Endothelial cell of umbilical vein (primary cell): ENCODE results near the gene CHN2. TPM values are rescaled to one million over a fixed set of nuclear protein-coding genes. Genes with fewer than 3 reads are reported as not detected.

ENCODE experiments used
- BruUV-seq: library from RNA; stranded (reverse); fragments of 400-500 nt; replicated peaks from 2 replicates; lab custom pipeline; 2021; lab: Mats Ljungman, UMichigan
- CTCF ChIA-PET: fragments of 300-600, 350-600 bp; sonication (Branson Sonifier 250); formaldehyde crosslinking; loops from one replicate; lab custom pipeline; 2021; ENCODE audit warnings: antibody characterized with exemption, inconsistent platforms; lab: Charles Lee
- POLR2A ChIA-PET: fragments of 300-600, 350-600 bp; sonication (Branson Sonifier 250); formaldehyde crosslinking; loops from one replicate; lab custom pipeline; 2021; ENCODE audit warnings: antibody characterized with exemption, inconsistent platforms; lab: Charles Lee
- DNase-seq: peaks from one replicate; pipeline ENCODE4 v3.0.0-alpha.2; 2011; ENCODE audit warnings: low read depth, low spot score
- FAIRE-seq: peaks from 2 replicates; lab custom pipeline; 2011; peaks lifted over from hg19 to GRCh38; lab: Jason Lieb, UNC
- H2AFZ ChIP-seq: 2 replicates; pipeline ENCODE4 v1.6.0; 2012; ENCODE audit warnings: low read depth, low read length, control low read depth, inconsistent platforms
- H3K27ac ChIP-seq: 2 replicates; pipeline ENCODE4 v1.5.1; 2011; ENCODE audit warnings: low read depth, mild to moderate bottlenecking, control low read depth, low read length, moderate library complexity; ENCODE audit not compliant: insufficient read depth
- H3K27me3 ChIP-seq, 2 experiments: 2 replicates each; pipeline versions ENCODE4 v1.6.0 to v1.6.1; 2011; ENCODE audit warnings: low read length in 2 of 2, mixed read lengths in 1 of 2; ENCODE audit not compliant: control insufficient read depth in 2 of 2, insufficient read depth in 2 of 2
- H3K36me3 ChIP-seq, 2 experiments: 2 replicates in 1 of 2; 3 replicates in 1 of 2; pipeline ENCODE4 v1.5.1; 2011; ENCODE audit warnings: low read length in 2 of 2, mild to moderate bottlenecking in 1 of 2, moderate library complexity in 1 of 2; ENCODE audit not compliant: control insufficient read depth in 2 of 2, insufficient read depth in 2 of 2; ENCODE audit errors: extremely low read depth in 1 of 2
- H3K4me1 ChIP-seq: 3 replicates; pipeline ENCODE4 v1.5.1; 2011; ENCODE audit warnings: mild to moderate bottlenecking, low read length; ENCODE audit not compliant: control insufficient read depth, insufficient read depth; ENCODE audit errors: extremely low read depth
- H3K4me2 ChIP-seq: 2 replicates; pipeline ENCODE4 v1.6.1; 2011; ENCODE audit warnings: low read length, control low read depth, mixed read lengths; ENCODE audit not compliant: insufficient read depth
- H3K4me3 ChIP-seq, 3 experiments: fragments of 200-600 bp in 1 of 3; sonication (generic), shearing (Covaris generic) in 1 of 3; replicated peaks in 1 of 3; 2 replicates each; pipeline ENCODE4 v1.5.1; 2011 to 2016; ENCODE audit warnings: control low read depth in 3 of 3, low read length in 3 of 3, mild to moderate bottlenecking in 2 of 3, inconsistent platforms in 1 of 3, low read depth in 1 of 3, moderate library complexity in 1 of 3; ENCODE audit not compliant: insufficient read depth in 1 of 3
- H3K79me2 ChIP-seq: 2 replicates; pipeline ENCODE4 v1.6.0; 2012; ENCODE audit warnings: low read length, inconsistent platforms; ENCODE audit not compliant: control insufficient read depth, insufficient read depth
- H3K9ac ChIP-seq: replicated peaks from 2 replicates; pipeline ENCODE3; 2011; ENCODE audit warnings: low read length, control low read depth; ENCODE audit not compliant: insufficient read depth; ENCODE audit errors: extremely low read depth
- H3K9me1 ChIP-seq: replicated peaks from 3 replicates; pipeline ENCODE4 v1.6.0; 2011; ENCODE audit warnings: mild to moderate bottlenecking, low read length; ENCODE audit not compliant: control insufficient read depth, insufficient read depth; ENCODE audit errors: extremely low read depth
- H3K9me3 ChIP-seq: replicated peaks from 2 replicates; pipeline ENCODE4 v1.5.1; 2012; ENCODE audit warnings: low read length, inconsistent platforms; ENCODE audit not compliant: control insufficient read depth, insufficient read depth
- H4K20me1 ChIP-seq: replicated peaks from 2 replicates; pipeline ENCODE3; 2011; ENCODE audit warnings: mild to moderate bottlenecking, low read length; ENCODE audit not compliant: control insufficient read depth, insufficient read depth; ENCODE audit errors: extremely low read depth
- EZH2 ChIP-seq: IDR thresholded peaks from 2 replicates; pipeline ENCODE4 v1.6.1; 2012; ENCODE audit warnings: borderline replicate concordance, low read depth, mild to moderate bottlenecking, moderate library complexity, low read length, inconsistent platforms; ENCODE audit not compliant: severe bottlenecking
- FOS ChIP-seq: IDR thresholded peaks from 2 replicates; pipeline ENCODE4 v1.6.1; 2011; ENCODE audit warnings: mild to moderate bottlenecking, low read length, moderate library complexity, borderline replicate concordance; ENCODE audit not compliant: insufficient read depth
- GATA2 ChIP-seq: IDR thresholded peaks from 2 replicates; pipeline ENCODE4 v1.7.0; 2011; ENCODE audit warnings: low read depth, mild to moderate bottlenecking, moderate library complexity, mixed read lengths, low read length; ENCODE audit not compliant: insufficient read length, insufficient read depth
- JUN ChIP-seq: IDR thresholded peaks from 2 replicates; pipeline ENCODE4 v1.6.1; 2011; ENCODE audit warnings: borderline replicate concordance, low read depth; ENCODE audit not compliant: insufficient read length, insufficient read depth
- MYC ChIP-seq: IDR thresholded peaks from one replicate; pipeline ENCODE4 v1.6.1; 2011; ENCODE audit warnings: mild to moderate bottlenecking, low read depth, low read length
- POLR2A ChIP-seq: IDR thresholded peaks from 2 replicates; pipeline ENCODE4 v1.6.1; 2012; ENCODE audit warnings: low read depth, mild to moderate bottlenecking, control low read depth, low read length
- POLR2AphosphoS5 ChIP-seq: IDR thresholded peaks from 2 replicates; pipeline ENCODE4 v1.6.1; 2012; ENCODE audit warnings: low read depth, mild to moderate bottlenecking, control low read depth, low read length, moderate library complexity; ENCODE audit not compliant: insufficient read depth
- dilution Hi-C: fragments of 300-500 bp; cut with MboI; formaldehyde crosslinking; loops from one replicate; pipeline ENCODE4 v1.15.0; 2019; ENCODE audit warnings: low sequenced_read_pairs; ENCODE audit not compliant: extremely low pct_ligation_motif_present
- intact Hi-C: fragments of 100-400 bp; cut with micrococcal nuclease; formaldehyde crosslinking; loops from one replicate; pipeline ENCODE4 v1.10.0; 2022
- polyA plus RNA-seq, 4 experiments: library from polyadenylated mRNA; depleted of rRNA in 3 of 4; stranded (reverse) in 3 of 4; unstranded in 1 of 4; fragments of >200 nt; gene quantifications; 2 replicates each; pipeline versions ENCODE4 v1.2.1 to v1.2.3, GENCODE V29; 2011 to 2012; ENCODE audit warnings: missing spikeins in 1 of 4
- total RNA-seq: library from RNA; stranded (reverse); gene quantifications from 2 replicates; pipeline ENCODE4 v1.2.3, GENCODE V29; 2021
- TF ChIP-seq, protein P1 (sequence below), 2 donors: IDR thresholded peaks; 1 replicate in 1 of 2; 2 replicates in 1 of 2; pipeline ENCODE4 v1.5.1; 2011; ENCODE audit warnings: low read length in 2 of 2, mild to moderate bottlenecking in 2 of 2, moderate library complexity in 2 of 2, control low read depth in 1 of 2, inconsistent platforms in 1 of 2, low read depth in 1 of 2; ENCODE audit not compliant: insufficient read depth in 1 of 2; ENCODE audit errors: extremely low read depth in 1 of 2
- TF ChIP-seq, protein P2 (sequence below): IDR thresholded peaks from 2 replicates; pipeline ENCODE4 v1.6.1; 2011; ENCODE audit not compliant: insufficient read depth, insufficient read length

Gene CHN2
- total and polyA plus RNA-seq, 2 donors (not counting 3 experiments of a cell fraction or from before 2014, with no cell fraction given): 1.4 to 5.0 TPM

GRCh38 chr7:29405891-29406290 lies 211.3 kb downstream of the CHN2 start:
- H3K27ac ChIP-seq: no peak overlapping the region
- CTCF ChIA-PET: interaction anchor here (1.0 to 9.1 kb wide), 8 partner anchors 166 to 484 kb away, joined by 3 to 234 read pairs (median 14); no protein-coding TSS in a partner anchor
- DNase-seq: no peak
- no peak overlapping the region for H3K4me2 ChIP-seq
- H3K9me3 ChIP-seq: no peaks in the 10 kb centered on the region
- H3K4me3 ChIP-seq: no peak overlapping the region
- H3K4me1 ChIP-seq: no peaks in the 10 kb centered on the region
- H3K9ac ChIP-seq: no peak overlapping the region
- no peaks in the 10 kb centered on the region for H3K27me3 ChIP-seq
- no peaks in the 10 kb centered on the region for H4K20me1 ChIP-seq
- H3K9me1 ChIP-seq: no peaks in the 10 kb centered on the region
- no TSS peak for BruUV-seq
- dilution Hi-C loops: no loop called here
- H3K36me3 ChIP-seq: no peaks in the 10 kb centered on the region
- POLR2A ChIA-PET: no interaction called here
- TF ChIP-seq FOS (no peak), POLR2AphosphoS5 (no peak), POLR2A (no peak), GATA2 (no peak), EZH2 (no peak), MYC (no peak), JUN (no peak)
- TF ChIP-seq, protein P1, sequence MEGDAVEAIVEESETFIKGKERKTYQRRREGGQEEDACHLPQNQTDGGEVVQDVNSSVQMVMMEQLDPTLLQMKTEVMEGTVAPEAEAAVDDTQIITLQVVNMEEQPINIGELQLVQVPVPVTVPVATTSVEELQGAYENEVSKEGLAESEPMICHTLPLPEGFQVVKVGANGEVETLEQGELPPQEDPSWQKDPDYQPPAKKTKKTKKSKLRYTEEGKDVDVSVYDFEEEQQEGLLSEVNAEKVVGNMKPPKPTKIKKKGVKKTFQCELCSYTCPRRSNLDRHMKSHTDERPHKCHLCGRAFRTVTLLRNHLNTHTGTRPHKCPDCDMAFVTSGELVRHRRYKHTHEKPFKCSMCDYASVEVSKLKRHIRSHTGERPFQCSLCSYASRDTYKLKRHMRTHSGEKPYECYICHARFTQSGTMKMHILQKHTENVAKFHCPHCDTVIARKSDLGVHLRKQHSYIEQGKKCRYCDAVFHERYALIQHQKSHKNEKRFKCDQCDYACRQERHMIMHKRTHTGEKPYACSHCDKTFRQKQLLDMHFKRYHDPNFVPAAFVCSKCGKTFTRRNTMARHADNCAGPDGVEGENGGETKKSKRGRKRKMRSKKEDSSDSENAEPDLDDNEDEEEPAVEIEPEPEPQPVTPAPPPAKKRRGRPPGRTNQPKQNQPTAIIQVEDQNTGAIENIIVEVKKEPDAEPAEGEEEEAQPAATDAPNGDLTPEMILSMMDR (IDR thresholded peaks at IDR 0.05; ENCODE audit: extremely low read depth in 1 of 2, insufficient read depth in 1 of 2, low read depth in 1 of 2, low read length in 2 of 2): no peak
- TF ChIP-seq, protein P2, sequence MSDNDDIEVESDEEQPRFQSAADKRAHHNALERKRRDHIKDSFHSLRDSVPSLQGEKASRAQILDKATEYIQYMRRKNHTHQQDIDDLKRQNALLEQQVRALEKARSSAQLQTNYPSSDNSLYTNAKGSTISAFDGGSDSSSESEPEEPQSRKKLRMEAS: no peak
- intact Hi-C loops: loop anchor here (5.0 kb wide), 1 partner anchor 1019 kb away; no protein-coding TSS in a partner anchor
- no peak for FAIRE-seq
- no peaks in the 10 kb centered on the region for H3K79me2 ChIP-seq
- no peak overlapping the region for H2AFZ ChIP-seq
